Measurements from ENCODE around the gene NLRP3. TPM values are rescaled to one million over a fixed set of nuclear protein-coding genes. Genes with fewer than 3 reads are reported as not detected.

The NLRP3 gene
- total and polyA plus RNA-seq, 4 donors, result 0.28 to 1.9 (median 0.61) TPM

- 68% methylated on average over 5 of the region's 5 CpGs for WGBS
- Histone ChIP-seq H3K9ac (ENCODE audit: low read depth in 1 of 2, low read length in 2 of 2) (no peak overlapping the region), H3K4me1 (ENCODE audit: control insufficient read depth in 4 of 4, insufficient read depth in 4 of 4, low read length in 3 of 4) (no peaks in the 10 kb centered on the region), H3K27ac (ENCODE audit: low read depth in 1 of 2, low read length in 2 of 2) (no peak overlapping the region), H3K9me3 (ENCODE audit: control insufficient read depth in 4 of 4, low read length in 3 of 4) (no peaks in the 10 kb centered on the region), H3K36me3 (ENCODE audit: control insufficient read depth in 4 of 4, insufficient read depth in 3 of 4, low read depth in 1 of 4, low read length in 3 of 4) (no peaks in the 10 kb centered on the region), H3K27me3 (ENCODE audit: control insufficient read depth in 4 of 4, insufficient read depth in 4 of 4, low read length in 3 of 4) (peaks cover 0 to 4% (median 0%) of the 10 kb centered on the region in 4 donors), H3K4me3 (ENCODE audit: low read depth in 1 of 3, low read length in 3 of 3) (no peak overlapping the region)
- no peak for DNase-seq (ENCODE audit: low spot score)
- TF ChIP-seq HNF4G (IDR thresholded peaks at IDR 0.05), result no peak
- TF ChIP-seq SP1 (IDR thresholded peaks at IDR 0.05), result no peak
- TF ChIP-seq YY1 (IDR thresholded peaks at IDR 0.05), result no peak
- TF ChIP-seq FOXA2 (IDR thresholded peaks at IDR 0.05), result no peak
- TF ChIP-seq GABPA (IDR thresholded peaks at IDR 0.05 in 1 of 2, conservative IDR thresholded peaks at IDR 0.05 in 1 of 2), result no peak
- no peak for TF ChIP-seq MAX (IDR thresholded peaks at IDR 0.05)
- TF ChIP-seq FOXA1 (IDR thresholded peaks at IDR 0.05), result no peak
- no peak for TF ChIP-seq EGR1 (IDR thresholded peaks at IDR 0.05; ENCODE audit: low read depth in 2 of 2)
- TF ChIP-seq TAF1 (conservative IDR thresholded peaks at IDR 0.05), result no peak
- TF ChIP-seq RAD21 (IDR thresholded peaks at IDR 0.05), result no peak
- TF ChIP-seq NR2F2 (IDR thresholded peaks at IDR 0.05), result no peak
- no peak for TF ChIP-seq HNF4A (conservative IDR thresholded peaks at IDR 0.05)
- TF ChIP-seq CTCF (IDR thresholded peaks at IDR 0.05; ENCODE audit: low read depth, low read length, missing input control), result no peak
- TF ChIP-seq REST (IDR thresholded peaks at IDR 0.05), result no peak
- no peak for TF ChIP-seq ZBTB33 (IDR thresholded peaks at IDR 0.05)
- no peak for TF ChIP-seq JUND (IDR thresholded peaks at IDR 0.05)
- TF ChIP-seq RXRA (IDR thresholded peaks at IDR 0.05), result no peak
- no peak for TF ChIP-seq ATF3 (IDR thresholded peaks at IDR 0.05)
Observed at GRCh38 chr1:247417831-247418230, 1.9 kb downstream of the NLRP3 start.
